GM23338 (cell line): Measurements from ENCODE around the gene PSD4. TPM values are rescaled to one million over a fixed set of nuclear protein-coding genes. Genes with fewer than 3 reads are reported as not detected.

ENCODE experiments used
- ATAC-seq: fragments of 200-7000 bp; cut with Tn5 transposase; 3 replicates; pipeline ENCODE4 v1.9.1; 2020
- DNase-seq: peaks from one replicate; pipeline ENCODE4 v3.0.0-alpha.2; 2015; ENCODE audit warnings: low spot score
- H2AFZ ChIP-seq: fragments of 200-600 bp; sonication (generic); 2 replicates; pipeline ENCODE4 v1.8.0; 2016; ENCODE audit warnings: antibody characterized with exemption, mild to moderate bottlenecking, moderate library complexity
- H3F3A ChIP-seq: fragments of 200-600 bp; sonication (generic); replicated peaks from 2 replicates; pipeline ENCODE4 v1.8.0; 2017; ENCODE audit warnings: antibody characterized with exemption, mixed run types, low read depth
- H3K27ac ChIP-seq: fragments of 200-600 bp; sonication (generic); 2 replicates; pipeline ENCODE4 v1.6.1; 2016; ENCODE audit warnings: low read depth
- H3K27me3 ChIP-seq: fragments of 200-600 bp; sonication (generic); 2 replicates; pipeline ENCODE4 v1.8.0; 2016; ENCODE audit warnings: mild to moderate bottlenecking, mixed run types, moderate library complexity; ENCODE audit not compliant: insufficient read depth
- H3K36me3 ChIP-seq: fragments of 200-600 bp; sonication (generic); 2 replicates; pipeline ENCODE4 v1.8.0; 2016; ENCODE audit warnings: mild to moderate bottlenecking; ENCODE audit not compliant: insufficient read depth
- H3K4me1 ChIP-seq: fragments of 200-600 bp; sonication (generic); 2 replicates; pipeline ENCODE4 v1.8.0; 2016; ENCODE audit warnings: mild to moderate bottlenecking, moderate library complexity; ENCODE audit not compliant: insufficient read depth
- H3K4me2 ChIP-seq: fragments of 200-600 bp; sonication (generic); 2 replicates; pipeline ENCODE4 v1.7.1; 2017; ENCODE audit warnings: mixed run types
- H3K4me3 ChIP-seq: fragments of 200-600 bp; sonication (generic); 2 replicates; pipeline ENCODE4 v1.6.1; 2016; ENCODE audit warnings: mixed run types
- H3K79me2 ChIP-seq: fragments of 200-600 bp; sonication (generic); replicated peaks from 2 replicates; pipeline ENCODE4 v1.8.0; 2017; ENCODE audit warnings: mild to moderate bottlenecking; ENCODE audit not compliant: insufficient read depth
- H3K9me2 ChIP-seq: fragments of 200-600 bp; sonication (generic); 2 replicates; pipeline ENCODE4 v1.8.0; 2017; ENCODE audit not compliant: insufficient read depth
- H4K20me1 ChIP-seq: fragments of 200-600 bp; sonication (generic); replicated peaks from 2 replicates; pipeline ENCODE4 v1.8.0; 2017; ENCODE audit warnings: mild to moderate bottlenecking; ENCODE audit not compliant: insufficient read depth
- H3K27ac Mint-ChIP-seq: 2 replicates; pipeline ENCODE4 v1.8.0; 2020; ENCODE audit warnings: inconsistent platforms, mild to moderate bottlenecking, moderate library complexity, mixed read lengths
- H3K27me3 Mint-ChIP-seq: 3 replicates; pipeline ENCODE4 v1.8.0; 2022; ENCODE audit warnings: low read depth, mild to moderate bottlenecking, moderate library complexity, mixed read lengths, inconsistent platforms; ENCODE audit not compliant: insufficient read depth, poor library complexity
- H3K36me3 Mint-ChIP-seq: 3 replicates; pipeline ENCODE4 v1.8.0; 2021; ENCODE audit warnings: low read depth, mild to moderate bottlenecking, inconsistent platforms, moderate library complexity, mixed read lengths
- H3K4me1 Mint-ChIP-seq: 3 replicates; pipeline ENCODE4 v1.8.0; 2020; ENCODE audit warnings: mild to moderate bottlenecking, inconsistent platforms, mixed read lengths
- H3K4me3 Mint-ChIP-seq: 3 replicates; pipeline ENCODE4 v1.8.0; 2021; ENCODE audit warnings: moderate library complexity, mild to moderate bottlenecking, inconsistent platforms, mixed read lengths
- H3K9me3 Mint-ChIP-seq: 3 replicates; pipeline ENCODE4 v1.8.0; 2020; ENCODE audit warnings: moderate library complexity, mild to moderate bottlenecking, inconsistent platforms, mixed read lengths
- CREB1 ChIP-seq: fragments of 250-450 bp; sonication (Bioruptor Pico); IDR thresholded peaks from 2 replicates; pipeline ENCODE4 v1.5.0; 2020; ENCODE audit warnings: low read depth, mild to moderate bottlenecking, moderate library complexity
- ETS1 ChIP-seq: IDR thresholded peaks from 2 replicates; pipeline ENCODE4 v1.6.1; 2016; ENCODE audit warnings: antibody characterized with exemption
- EZH2 ChIP-seq: fragments of 200-600 bp; sonication (generic); IDR thresholded peaks from one replicate; pipeline ENCODE4 v1.8.0; 2017; ENCODE audit warnings: antibody characterized with exemption, mild to moderate bottlenecking, low read depth; ENCODE audit not compliant: unreplicated experiment
- EZH2phosphoT487 ChIP-seq: fragments of 200-600 bp; sonication (generic); IDR thresholded peaks from one replicate; pipeline ENCODE4 v1.8.1; 2018; ENCODE audit warnings: antibody characterized with exemption; ENCODE audit not compliant: unreplicated experiment
- JUNB ChIP-seq: IDR thresholded peaks from one replicate; pipeline ENCODE4 v1.6.1; 2016; ENCODE audit warnings: antibody characterized with exemption; ENCODE audit not compliant: unreplicated experiment
- NANOG ChIP-seq: IDR thresholded peaks from 2 replicates; pipeline ENCODE4 v1.6.1; 2016; ENCODE audit warnings: antibody characterized with exemption, borderline replicate concordance
- REST ChIP-seq: IDR thresholded peaks from one replicate; pipeline ENCODE4 v1.6.1; 2018; ENCODE audit warnings: antibody characterized with exemption; ENCODE audit not compliant: unreplicated experiment
- ZNF114 ChIP-seq: fragments of 250-450 bp; sonication (Bioruptor Pico); IDR thresholded peaks from 2 replicates; pipeline ENCODE4 v1.5.0; 2020; ENCODE audit warnings: mild to moderate bottlenecking, moderate library complexity
- ZNF331 ChIP-seq: fragments of 250-450 bp; sonication (Bioruptor Pico); IDR thresholded peaks from 2 replicates; pipeline ENCODE4 v1.5.0; 2020; ENCODE audit warnings: low read depth, mild to moderate bottlenecking, moderate library complexity
- polyA plus RNA-seq: library from polyadenylated mRNA; unstranded; fragments of >200 nt; fragmentation: Nextera tagmentation; extraction: Ambion mirVana; gene quantifications from 2 replicates; pipeline ENCODE4 v1.2.1, GENCODE V29; 2016
- total RNA-seq: library from RNA; depleted of rRNA; stranded (reverse); fragments of >200 nt; shearing (Covaris generic); gene quantifications from 2 replicates; pipeline ENCODE4 v1.2.3, GENCODE V29; 2014
- TF ChIP-seq, protein P1 (sequence below), 2 experiments: fragments of 200-600 bp in 1 of 2; sonication (generic) in 1 of 2; conservative IDR thresholded peaks; 2 replicates each; pipeline versions ENCODE4 v1.5.1 to v1.6.1; 2016 to 2017; ENCODE audit warnings: antibody characterized with exemption in 2 of 2, low read depth in 2 of 2, mild to moderate bottlenecking in 2 of 2, moderate library complexity in 1 of 2
- TF ChIP-seq, protein P2 (sequence below): fragments of 250-450 bp; sonication (Bioruptor Pico); IDR thresholded peaks from 2 replicates; pipeline ENCODE4 v1.5.0; 2020; ENCODE audit warnings: mild to moderate bottlenecking, moderate library complexity

The PSD4 gene
- total and polyA plus RNA-seq, 2 experiments from 2014 or later: 0.06 to 0.66 TPM

DNA sequence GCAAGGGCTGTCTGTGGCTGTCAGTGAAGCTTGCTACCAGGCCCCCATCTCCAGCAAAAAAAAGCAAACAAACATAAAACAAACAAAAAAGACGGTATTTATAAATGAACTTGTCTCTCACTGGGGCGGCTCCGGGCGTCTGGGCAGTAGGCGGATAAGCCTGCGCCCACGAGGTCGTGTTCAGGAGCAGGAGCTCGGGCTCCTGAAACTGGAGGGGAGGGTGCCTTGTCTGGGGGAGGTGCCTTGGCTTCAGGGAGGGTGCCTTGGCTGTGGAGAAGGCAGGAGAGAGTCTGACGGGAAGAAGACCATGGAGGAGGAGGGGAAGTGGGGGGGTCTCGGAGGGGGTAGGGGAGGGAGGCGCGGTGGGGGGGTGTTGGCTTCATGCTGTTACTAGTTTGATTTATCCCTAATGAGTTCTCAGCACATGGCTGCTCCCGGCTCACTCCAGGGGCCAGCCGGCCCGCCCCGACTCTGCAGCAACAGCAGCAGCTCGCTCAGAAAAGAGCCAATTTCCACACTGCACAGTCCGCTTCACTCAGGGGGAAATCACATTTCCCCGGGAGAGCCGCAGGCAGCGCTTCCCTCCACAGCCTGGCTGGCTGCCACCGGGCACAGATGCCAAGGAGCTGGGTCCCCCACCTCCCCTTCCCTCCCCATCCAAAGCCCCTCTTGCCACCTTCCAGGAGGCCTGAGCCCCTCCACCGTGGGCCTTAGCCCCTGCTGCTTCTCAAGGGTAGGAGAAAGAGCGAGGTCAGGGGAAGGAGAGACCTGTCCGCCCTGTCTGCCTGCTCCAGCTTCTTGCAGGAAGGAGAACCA is 38.7 kb downstream of the PSD4 start:
- Mint-ChIP-seq H3K36me3 (no peaks in the 10 kb centered on the region), H3K4me1 (peaks cover 29% of the 10 kb centered on the region), H3K9me3 (no peaks in the 10 kb centered on the region; the same call in 2 of the 3 replicates), H3K27ac (no peak overlapping the region), H3K4me3 (no peak overlapping the region), H3K27me3 (peaks cover 8% of the 10 kb centered on the region)
- no peaks in the 10 kb centered on the region for H3K36me3 ChIP-seq
- peak overlapping the region; percentile 69; the same call in 1 of the 2 replicates for H2AFZ ChIP-seq
- no peaks in the 10 kb centered on the region for H3F3A ChIP-seq
- TF ChIP-seq, protein P1, sequence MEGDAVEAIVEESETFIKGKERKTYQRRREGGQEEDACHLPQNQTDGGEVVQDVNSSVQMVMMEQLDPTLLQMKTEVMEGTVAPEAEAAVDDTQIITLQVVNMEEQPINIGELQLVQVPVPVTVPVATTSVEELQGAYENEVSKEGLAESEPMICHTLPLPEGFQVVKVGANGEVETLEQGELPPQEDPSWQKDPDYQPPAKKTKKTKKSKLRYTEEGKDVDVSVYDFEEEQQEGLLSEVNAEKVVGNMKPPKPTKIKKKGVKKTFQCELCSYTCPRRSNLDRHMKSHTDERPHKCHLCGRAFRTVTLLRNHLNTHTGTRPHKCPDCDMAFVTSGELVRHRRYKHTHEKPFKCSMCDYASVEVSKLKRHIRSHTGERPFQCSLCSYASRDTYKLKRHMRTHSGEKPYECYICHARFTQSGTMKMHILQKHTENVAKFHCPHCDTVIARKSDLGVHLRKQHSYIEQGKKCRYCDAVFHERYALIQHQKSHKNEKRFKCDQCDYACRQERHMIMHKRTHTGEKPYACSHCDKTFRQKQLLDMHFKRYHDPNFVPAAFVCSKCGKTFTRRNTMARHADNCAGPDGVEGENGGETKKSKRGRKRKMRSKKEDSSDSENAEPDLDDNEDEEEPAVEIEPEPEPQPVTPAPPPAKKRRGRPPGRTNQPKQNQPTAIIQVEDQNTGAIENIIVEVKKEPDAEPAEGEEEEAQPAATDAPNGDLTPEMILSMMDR (conservative IDR thresholded peaks at IDR 0.05; ENCODE audit: low read depth in 2 of 2): no peak
- TF ChIP-seq, protein P2, sequence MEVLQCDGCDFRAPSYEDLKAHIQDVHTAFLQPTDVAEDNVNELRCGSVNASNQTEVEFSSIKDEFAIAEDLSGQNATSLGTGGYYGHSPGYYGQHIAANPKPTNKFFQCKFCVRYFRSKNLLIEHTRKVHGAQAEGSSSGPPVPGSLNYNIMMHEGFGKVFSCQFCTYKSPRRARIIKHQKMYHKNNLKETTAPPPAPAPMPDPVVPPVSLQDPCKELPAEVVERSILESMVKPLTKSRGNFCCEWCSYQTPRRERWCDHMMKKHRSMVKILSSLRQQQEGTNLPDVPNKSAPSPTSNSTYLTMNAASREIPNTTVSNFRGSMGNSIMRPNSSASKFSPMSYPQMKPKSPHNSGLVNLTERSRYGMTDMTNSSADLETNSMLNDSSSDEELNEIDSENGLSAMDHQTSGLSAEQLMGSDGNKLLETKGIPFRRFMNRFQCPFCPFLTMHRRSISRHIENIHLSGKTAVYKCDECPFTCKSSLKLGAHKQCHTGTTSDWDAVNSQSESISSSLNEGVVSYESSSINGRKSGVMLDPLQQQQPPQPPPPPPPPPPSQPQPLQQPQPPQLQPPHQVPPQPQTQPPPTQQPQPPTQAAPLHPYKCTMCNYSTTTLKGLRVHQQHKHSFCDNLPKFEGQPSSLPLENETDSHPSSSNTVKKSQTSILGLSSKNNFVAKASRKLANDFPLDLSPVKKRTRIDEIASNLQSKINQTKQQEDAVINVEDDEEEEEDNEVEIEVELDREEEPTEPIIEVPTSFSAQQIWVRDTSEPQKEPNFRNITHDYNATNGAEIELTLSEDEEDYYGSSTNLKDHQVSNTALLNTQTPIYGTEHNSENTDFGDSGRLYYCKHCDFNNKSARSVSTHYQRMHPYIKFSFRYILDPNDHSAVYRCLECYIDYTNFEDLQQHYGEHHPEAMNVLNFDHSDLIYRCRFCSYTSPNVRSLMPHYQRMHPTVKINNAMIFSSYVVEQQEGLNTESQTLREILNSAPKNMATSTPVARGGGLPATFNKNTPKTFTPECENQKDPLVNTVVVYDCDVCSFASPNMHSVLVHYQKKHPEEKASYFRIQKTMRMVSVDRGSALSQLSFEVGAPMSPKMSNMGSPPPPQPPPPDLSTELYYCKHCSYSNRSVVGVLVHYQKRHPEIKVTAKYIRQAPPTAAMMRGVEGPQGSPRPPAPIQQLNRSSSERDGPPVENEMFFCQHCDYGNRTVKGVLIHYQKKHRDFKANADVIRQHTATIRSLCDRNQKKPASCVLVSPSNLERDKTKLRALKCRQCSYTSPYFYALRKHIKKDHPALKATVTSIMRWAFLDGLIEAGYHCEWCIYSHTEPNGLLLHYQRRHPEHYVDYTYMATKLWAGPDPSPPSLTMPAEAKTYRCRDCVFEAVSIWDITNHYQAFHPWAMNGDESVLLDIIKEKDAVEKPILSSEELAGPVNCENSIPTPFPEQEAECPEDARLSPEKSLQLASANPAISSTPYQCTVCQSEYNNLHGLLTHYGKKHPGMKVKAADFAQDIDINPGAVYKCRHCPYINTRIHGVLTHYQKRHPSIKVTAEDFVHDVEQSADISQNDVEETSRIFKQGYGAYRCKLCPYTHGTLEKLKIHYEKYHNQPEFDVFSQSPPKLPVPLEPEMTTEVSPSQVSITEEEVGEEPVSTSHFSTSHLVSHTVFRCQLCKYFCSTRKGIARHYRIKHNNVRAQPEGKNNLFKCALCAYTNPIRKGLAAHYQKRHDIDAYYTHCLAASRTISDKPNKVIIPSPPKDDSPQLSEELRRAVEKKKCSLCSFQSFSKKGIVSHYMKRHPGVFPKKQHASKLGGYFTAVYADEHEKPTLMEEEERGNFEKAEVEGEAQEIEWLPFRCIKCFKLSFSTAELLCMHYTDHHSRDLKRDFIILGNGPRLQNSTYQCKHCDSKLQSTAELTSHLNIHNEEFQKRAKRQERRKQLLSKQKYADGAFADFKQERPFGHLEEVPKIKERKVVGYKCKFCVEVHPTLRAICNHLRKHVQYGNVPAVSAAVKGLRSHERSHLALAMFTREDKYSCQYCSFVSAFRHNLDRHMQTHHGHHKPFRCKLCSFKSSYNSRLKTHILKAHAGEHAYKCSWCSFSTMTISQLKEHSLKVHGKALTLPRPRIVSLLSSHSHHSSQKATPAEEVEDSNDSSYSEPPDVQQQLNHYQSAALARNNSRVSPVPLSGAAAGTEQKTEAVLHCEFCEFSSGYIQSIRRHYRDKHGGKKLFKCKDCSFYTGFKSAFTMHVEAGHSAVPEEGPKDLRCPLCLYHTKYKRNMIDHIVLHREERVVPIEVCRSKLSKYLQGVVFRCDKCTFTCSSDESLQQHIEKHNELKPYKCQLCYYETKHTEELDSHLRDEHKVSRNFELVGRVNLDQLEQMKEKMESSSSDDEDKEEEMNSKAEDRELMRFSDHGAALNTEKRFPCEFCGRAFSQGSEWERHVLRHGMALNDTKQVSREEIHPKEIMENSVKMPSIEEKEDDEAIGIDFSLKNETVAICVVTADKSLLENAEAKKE: no peak
- TF ChIP-seq CREB1 (CRISPR knock-in tag) (no peak), ZNF331 (CRISPR knock-in tag) (no peak), ZNF114 (CRISPR knock-in tag) (no peak), EZH2phosphoT487 (no peak), EZH2 (no peak), REST (no peak), JUNB (no peak), ETS1 (no peak), NANOG (no peak)
- no peaks in the 10 kb centered on the region for H3K9me2 ChIP-seq
- no peaks in the 10 kb centered on the region for H3K79me2 ChIP-seq
- no peaks in the 10 kb centered on the region for H4K20me1 ChIP-seq
- DNase-seq (no peak), ATAC-seq (peak; percentile 59)
- no peak overlapping the region for H3K27ac ChIP-seq
- H3K4me2 ChIP-seq: no peak overlapping the region
- no peak overlapping the region for H3K4me3 ChIP-seq
- H3K27me3 ChIP-seq: no peaks in the 10 kb centered on the region
- H3K4me1 ChIP-seq: peaks cover 12% of the 10 kb centered on the region; the same call in 1 of the 2 replicates
